Liver (tissue), 3 donors: ENCODE data around the gene MCF2L.

Experiments
- EGR1 ChIP-seq, 2 donors: IDR thresholded peaks; 2 replicates each; pipeline ENCODE4 v1.6.1; 2016 to 2018; ENCODE audit warnings: antibody characterized with exemption in 2 of 2, low read depth in 2 of 2
- GABPA ChIP-seq, 2 donors: IDR thresholded peaks in 1 of 2; conservative IDR thresholded peaks in 1 of 2; 2 replicates each; pipeline ENCODE4 v1.6.1; 2016; ENCODE audit warnings: antibody characterized with exemption in 2 of 2, mild to moderate bottlenecking in 1 of 2, moderate library complexity in 1 of 2
- HNF4G ChIP-seq: IDR thresholded peaks from 2 replicates; pipeline ENCODE4 v1.6.1; 2016; ENCODE audit warnings: antibody characterized with exemption
- RAD21 ChIP-seq, 2 donors: IDR thresholded peaks; 2 replicates each; pipeline ENCODE4 v1.6.1; 2016; ENCODE audit warnings: antibody characterized with exemption in 2 of 2, mild to moderate bottlenecking in 2 of 2
- SP1 ChIP-seq: IDR thresholded peaks from 2 replicates; pipeline ENCODE4 v1.6.1; 2018; ENCODE audit warnings: antibody characterized with exemption, mild to moderate bottlenecking
- TAF1 ChIP-seq: conservative IDR thresholded peaks from 2 replicates; pipeline ENCODE4 v1.6.1; 2016; ENCODE audit warnings: antibody characterized with exemption, mild to moderate bottlenecking
- YY1 ChIP-seq: IDR thresholded peaks from 2 replicates; pipeline ENCODE4 v1.6.1; 2016; ENCODE audit warnings: antibody characterized with exemption, mild to moderate bottlenecking
- TF ChIP-seq, protein P1 (sequence below): fragments of 150-350 bp; IDR thresholded peaks from 2 replicates; pipeline ENCODE4 v1.5.1; 2017; ENCODE audit warnings: improper control_type of control experiment, low read depth, low read length; ENCODE audit not compliant: missing input control
- donor health status: healthy.
- donor health status: healthy.

DNA sequence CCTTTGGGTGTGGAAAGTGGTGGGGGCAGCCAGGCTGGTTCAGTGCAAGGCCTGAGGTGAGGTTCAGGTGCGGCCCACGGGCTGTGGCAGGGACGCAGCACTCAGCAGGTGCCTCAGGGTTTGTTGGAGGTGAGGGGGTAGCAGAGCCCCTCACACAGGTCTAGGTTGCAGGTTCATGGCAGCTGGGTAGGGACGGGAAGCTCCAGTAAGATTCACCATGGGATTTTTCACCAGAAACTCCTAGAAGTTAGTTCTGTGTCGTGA is 14.0 kb downstream of the MCF2L start:
- TF ChIP-seq GABPA (IDR thresholded peaks at IDR 0.05 in 1 of 2, conservative IDR thresholded peaks at IDR 0.05 in 1 of 2) (no peak), TAF1 (no peak), HNF4G (no peak), EGR1 (IDR thresholded peaks at IDR 0.05; ENCODE audit: low read depth in 2 of 2) (no peak), RAD21 (IDR thresholded peaks at IDR 0.05) (no peak), YY1 (no peak), SP1 (no peak)
- TF ChIP-seq, protein P1, sequence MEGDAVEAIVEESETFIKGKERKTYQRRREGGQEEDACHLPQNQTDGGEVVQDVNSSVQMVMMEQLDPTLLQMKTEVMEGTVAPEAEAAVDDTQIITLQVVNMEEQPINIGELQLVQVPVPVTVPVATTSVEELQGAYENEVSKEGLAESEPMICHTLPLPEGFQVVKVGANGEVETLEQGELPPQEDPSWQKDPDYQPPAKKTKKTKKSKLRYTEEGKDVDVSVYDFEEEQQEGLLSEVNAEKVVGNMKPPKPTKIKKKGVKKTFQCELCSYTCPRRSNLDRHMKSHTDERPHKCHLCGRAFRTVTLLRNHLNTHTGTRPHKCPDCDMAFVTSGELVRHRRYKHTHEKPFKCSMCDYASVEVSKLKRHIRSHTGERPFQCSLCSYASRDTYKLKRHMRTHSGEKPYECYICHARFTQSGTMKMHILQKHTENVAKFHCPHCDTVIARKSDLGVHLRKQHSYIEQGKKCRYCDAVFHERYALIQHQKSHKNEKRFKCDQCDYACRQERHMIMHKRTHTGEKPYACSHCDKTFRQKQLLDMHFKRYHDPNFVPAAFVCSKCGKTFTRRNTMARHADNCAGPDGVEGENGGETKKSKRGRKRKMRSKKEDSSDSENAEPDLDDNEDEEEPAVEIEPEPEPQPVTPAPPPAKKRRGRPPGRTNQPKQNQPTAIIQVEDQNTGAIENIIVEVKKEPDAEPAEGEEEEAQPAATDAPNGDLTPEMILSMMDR = no peak
